H9 (cell line): Measurements from ENCODE around the gene RRP36. TPM values are rescaled to one million over a fixed set of nuclear protein-coding genes. Genes with fewer than 3 reads are reported as not detected.

ENCODE experiments used
- DNase-seq: peaks from one replicate; pipeline ENCODE4 v3.0.0-alpha.2; 2017
- H2AFZ ChIP-seq: one replicate; pipeline ENCODE4 v1.6.1; 2013; ENCODE audit warnings: mild to moderate bottlenecking, low read length, control low read depth, moderate library complexity
- H2AK5ac ChIP-seq: 2 replicates; pipeline ENCODE4 v1.6.1; 2013; ENCODE audit warnings: low read length, control low read depth, mixed read lengths; ENCODE audit not compliant: insufficient read length
- H2BK120ac ChIP-seq: one replicate; pipeline ENCODE4 v1.6.1; 2013; ENCODE audit warnings: low read depth, mild to moderate bottlenecking, low read length, control low read depth, inconsistent platforms; ENCODE audit not compliant: poor library complexity, severe bottlenecking
- H2BK12ac ChIP-seq: 2 replicates; pipeline ENCODE4 v1.6.1; 2013; ENCODE audit warnings: low read length, control low read depth, mixed read lengths, low read depth; ENCODE audit not compliant: insufficient read length
- H2BK15ac ChIP-seq: 2 replicates; pipeline ENCODE4 v1.6.1; 2013; ENCODE audit warnings: low read depth, low read length, control low read depth
- H2BK20ac ChIP-seq: one replicate; pipeline ENCODE4 v1.6.1; 2013; ENCODE audit warnings: low read depth, mild to moderate bottlenecking, low read length, control low read depth, inconsistent platforms; ENCODE audit not compliant: poor library complexity, severe bottlenecking
- H2BK5ac ChIP-seq: 2 replicates; pipeline ENCODE4 v1.6.1; 2013; ENCODE audit warnings: low read length, control low read depth, mixed read lengths; ENCODE audit not compliant: insufficient read length
- H3K14ac ChIP-seq: 2 replicates; pipeline ENCODE4 v1.6.1; 2013; ENCODE audit warnings: low read length, control low read depth; ENCODE audit not compliant: insufficient read depth
- H3K18ac ChIP-seq: 2 replicates; pipeline ENCODE4 v1.6.1; 2013; ENCODE audit warnings: low read depth, mild to moderate bottlenecking, mixed read lengths, low read length, control low read depth; ENCODE audit not compliant: insufficient read length
- H3K23ac ChIP-seq: 2 replicates; pipeline ENCODE4 v1.6.1; 2013; ENCODE audit warnings: low read length, control low read depth, mixed read lengths, low read depth; ENCODE audit not compliant: insufficient read length
- H3K23me2 ChIP-seq: 2 replicates; pipeline ENCODE4 v1.6.1; 2013; ENCODE audit warnings: low read depth, mild to moderate bottlenecking, mixed read lengths, low read length, control low read depth; ENCODE audit not compliant: insufficient read length, poor library complexity, severe bottlenecking
- H3K27ac ChIP-seq: 2 replicates; pipeline ENCODE4 v1.5.1; 2013; ENCODE audit warnings: low read length, control low read depth, mixed read lengths, low read depth; ENCODE audit not compliant: insufficient read length
- H3K27me3 ChIP-seq: 2 replicates; pipeline ENCODE4 v1.6.1; 2013; ENCODE audit warnings: low read length, control low read depth, inconsistent platforms; ENCODE audit not compliant: insufficient read depth
- H3K4ac ChIP-seq: 2 replicates; pipeline ENCODE4 v1.6.1; 2013; ENCODE audit warnings: low read depth, mild to moderate bottlenecking, control low read depth, inconsistent platforms, low read length, moderate library complexity
- H3K4me1 ChIP-seq: 2 replicates; pipeline ENCODE4 v1.6.1; 2013; ENCODE audit warnings: low read length, control low read depth, inconsistent platforms; ENCODE audit not compliant: insufficient read depth
- H3K4me2 ChIP-seq: 2 replicates; pipeline ENCODE4 v1.6.1; 2013; ENCODE audit warnings: low read length, control low read depth, mixed read lengths; ENCODE audit not compliant: insufficient read length, insufficient read depth
- H3K56ac ChIP-seq: 2 replicates; pipeline ENCODE4 v1.6.1; 2013; ENCODE audit warnings: low read depth, mild to moderate bottlenecking, mixed read lengths, low read length, control low read depth; ENCODE audit not compliant: insufficient read length
- H3K79me1 ChIP-seq: 2 replicates; pipeline ENCODE4 v1.6.1; 2013; ENCODE audit warnings: low read depth, mild to moderate bottlenecking, moderate library complexity, low read length, control low read depth, inconsistent platforms; ENCODE audit not compliant: insufficient read depth, poor library complexity, severe bottlenecking
- H3K79me2 ChIP-seq: 2 replicates; pipeline ENCODE4 v1.6.1; 2013; ENCODE audit warnings: low read length, control low read depth, inconsistent platforms; ENCODE audit not compliant: insufficient read depth
- H3K9ac ChIP-seq: 2 replicates; pipeline ENCODE4 v1.6.1; 2013; ENCODE audit warnings: low read length, control low read depth, mixed read lengths; ENCODE audit not compliant: insufficient read length; ENCODE audit errors: extremely low read depth
- H3K9me3 ChIP-seq: one replicate; pipeline ENCODE4 v1.6.1; 2013; ENCODE audit warnings: low read depth, low read length, inconsistent platforms; ENCODE audit not compliant: control insufficient read depth
- H3T11ph ChIP-seq: one replicate; pipeline ENCODE4 v1.6.1; 2013; ENCODE audit warnings: mild to moderate bottlenecking, low read length, control low read depth, inconsistent platforms
- H4K20me1 ChIP-seq: one replicate; pipeline ENCODE4 v1.6.1; 2013; ENCODE audit not compliant: control insufficient read depth, insufficient read length, insufficient read depth
- H4K5ac ChIP-seq: 2 replicates; pipeline ENCODE4 v1.6.1; 2013; ENCODE audit warnings: low read depth, mild to moderate bottlenecking, mixed read lengths, low read length, control low read depth; ENCODE audit not compliant: insufficient read length
- H4K8ac ChIP-seq: replicated peaks from 2 replicates; pipeline ENCODE4 v1.6.1; 2013; ENCODE audit warnings: low read length, control low read depth, mixed read lengths, low read depth; ENCODE audit not compliant: insufficient read length
- H4K91ac ChIP-seq: 2 replicates; pipeline ENCODE4 v1.6.1; 2013; ENCODE audit warnings: low read depth, mild to moderate bottlenecking, moderate library complexity, mixed read lengths, low read length, control low read depth; ENCODE audit not compliant: insufficient read length
- H3K27ac Mint-ChIP-seq, 3 experiments: 2 replicates in 2 of 3; 3 replicates in 1 of 3; pipeline ENCODE4 v1.8.0; 2020 to 2021; ENCODE audit warnings: mixed read lengths in 3 of 3, mild to moderate bottlenecking in 1 of 3, moderate library complexity in 1 of 3
- H3K27me3 Mint-ChIP-seq: 2 replicates; pipeline ENCODE4 v1.8.0; 2021; ENCODE audit warnings: low read depth, mild to moderate bottlenecking, moderate library complexity, mixed read lengths
- H3K36me3 Mint-ChIP-seq, 3 experiments: 2 replicates in 2 of 3; 3 replicates in 1 of 3; pipeline ENCODE4 v1.8.0; 2020 to 2021; ENCODE audit warnings: low read depth in 3 of 3, mixed read lengths in 3 of 3; ENCODE audit not compliant: insufficient read depth in 1 of 3
- H3K4me1 Mint-ChIP-seq, 2 experiments: 2 replicates each; pipeline ENCODE4 v1.8.0; 2020; ENCODE audit warnings: mixed read lengths in 2 of 2
- H3K4me3 Mint-ChIP-seq, 2 experiments: 2 replicates in 1 of 2; 3 replicates in 1 of 2; pipeline ENCODE4 v1.8.0; 2020 to 2021; ENCODE audit warnings: mild to moderate bottlenecking in 2 of 2, mixed read lengths in 2 of 2, moderate library complexity in 1 of 2
- H3K9me3 Mint-ChIP-seq, 2 experiments: 2 replicates in 1 of 2; 3 replicates in 1 of 2; pipeline ENCODE4 v1.8.0; 2020; ENCODE audit warnings: mild to moderate bottlenecking in 2 of 2, mixed read lengths in 2 of 2, moderate library complexity in 1 of 2
- WGBS: extraction: QIAGEN DNeasy Blood & Tissue Kit; methylation state at CpG from one replicate; pipeline ENCODE4 v1.1.7; 2013; ENCODE audit warnings: missing lambda C conversion rate, low lambda C conversion rate, mixed read lengths; ENCODE audit not compliant: insufficient read length; ENCODE audit errors: extremely low coverage; 5-methylcytosine and 5-hydroxymethylcytosine counted together
- total RNA-seq: library from RNA; stranded (reverse); gene quantifications from 2 replicates; pipeline ENCODE4 v1.2.1, GENCODE V29; 2021
- TF ChIP-seq, protein P1 (sequence below): fragments of 200-600 bp; sonication (generic); conservative IDR thresholded peaks from 3 replicates; pipeline ENCODE4 v1.8.0; 2021; ENCODE audit warnings: antibody characterized with exemption, mild to moderate bottlenecking

RRP36 gene
- total RNA-seq, 1 experiment from 2014 or later: 117 TPM

DNA sequence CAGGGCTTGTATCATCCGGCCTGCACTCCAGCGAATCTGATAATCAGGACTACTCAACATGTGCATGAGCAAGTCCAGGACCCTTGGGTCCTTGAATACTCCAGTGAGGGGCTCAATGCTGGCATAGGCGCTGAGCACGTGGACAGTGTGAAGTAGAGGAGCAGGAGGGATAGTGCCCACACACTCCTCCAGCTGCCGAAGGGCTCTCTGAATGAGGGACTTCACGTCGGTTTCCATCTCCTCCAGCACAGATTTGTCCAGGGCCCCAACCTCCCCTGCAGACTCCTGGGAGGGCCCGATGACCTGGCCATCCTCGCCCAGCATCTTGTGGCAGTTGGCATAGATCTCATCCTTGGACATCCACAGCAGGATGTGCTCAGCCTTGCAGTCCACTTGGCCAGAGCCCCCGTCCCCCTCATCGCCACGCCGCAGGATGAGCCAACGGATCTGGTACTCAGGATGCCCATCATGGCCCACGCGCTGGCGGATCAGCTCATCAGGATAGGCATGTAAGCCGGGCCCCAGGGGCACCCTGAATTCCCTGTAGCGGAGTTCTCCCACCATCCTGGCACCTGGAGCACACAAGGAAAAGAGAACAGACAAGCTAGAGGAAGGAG is 30.9 kb downstream of the RRP36 start:
- Histone ChIP-seq H3K4me2 (peak overlapping the region; percentile 52), H2BK5ac (no peak overlapping the region), H3K27me3 (no peaks in the 10 kb centered on the region), H4K8ac (no peak overlapping the region), H2BK12ac (no peak overlapping the region), H3K23ac (no peak overlapping the region), H3K4me1 (no peaks in the 10 kb centered on the region), H3K18ac (no peak overlapping the region), H3K56ac (no peak overlapping the region), H2BK120ac (no peak overlapping the region), H2BK15ac (no peak overlapping the region), H2BK20ac (no peak overlapping the region), H3K79me1 (no peaks in the 10 kb centered on the region), H4K5ac (no peak overlapping the region), H3K23me2 (peaks cover 7% of the 10 kb centered on the region), H3K9me3 (no peaks in the 10 kb centered on the region), H3T11ph (no peak overlapping the region), H4K91ac (no peak overlapping the region), H3K4ac (no peak overlapping the region), H3K14ac (no peak overlapping the region; the same call in 1 of the 2 replicates), H2AK5ac (no peak overlapping the region), H4K20me1 (no peaks in the 10 kb centered on the region), H3K79me2 (no peaks in the 10 kb centered on the region), H3K9ac (no peak overlapping the region), H3K27ac (no peak overlapping the region), H2AFZ (no peak overlapping the region)
- H3K4me3 Mint-ChIP-seq: peak overlapping the region; percentile 94
- peaks cover 0 to 3% of the 10 kb centered on the region in 2 experiments; a peak in 1 of 5 replicates for H3K9me3 Mint-ChIP-seq
- peaks cover 27 to 59% (median 56%) of the 10 kb centered on the region in 3 experiments for H3K36me3 Mint-ChIP-seq
- WGBS: no CpG with 5 or more reads among the region's 19 CpGs
- TF ChIP-seq, protein P1, sequence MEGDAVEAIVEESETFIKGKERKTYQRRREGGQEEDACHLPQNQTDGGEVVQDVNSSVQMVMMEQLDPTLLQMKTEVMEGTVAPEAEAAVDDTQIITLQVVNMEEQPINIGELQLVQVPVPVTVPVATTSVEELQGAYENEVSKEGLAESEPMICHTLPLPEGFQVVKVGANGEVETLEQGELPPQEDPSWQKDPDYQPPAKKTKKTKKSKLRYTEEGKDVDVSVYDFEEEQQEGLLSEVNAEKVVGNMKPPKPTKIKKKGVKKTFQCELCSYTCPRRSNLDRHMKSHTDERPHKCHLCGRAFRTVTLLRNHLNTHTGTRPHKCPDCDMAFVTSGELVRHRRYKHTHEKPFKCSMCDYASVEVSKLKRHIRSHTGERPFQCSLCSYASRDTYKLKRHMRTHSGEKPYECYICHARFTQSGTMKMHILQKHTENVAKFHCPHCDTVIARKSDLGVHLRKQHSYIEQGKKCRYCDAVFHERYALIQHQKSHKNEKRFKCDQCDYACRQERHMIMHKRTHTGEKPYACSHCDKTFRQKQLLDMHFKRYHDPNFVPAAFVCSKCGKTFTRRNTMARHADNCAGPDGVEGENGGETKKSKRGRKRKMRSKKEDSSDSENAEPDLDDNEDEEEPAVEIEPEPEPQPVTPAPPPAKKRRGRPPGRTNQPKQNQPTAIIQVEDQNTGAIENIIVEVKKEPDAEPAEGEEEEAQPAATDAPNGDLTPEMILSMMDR: no peak
- H3K27ac Mint-ChIP-seq: peak overlapping the region; percentile 88 to 98 (median 92); a peak in 4 of 7 replicates
- peak; percentile 21 for DNase-seq
- peaks cover 23 to 25% of the 10 kb centered on the region in 2 experiments for H3K4me1 Mint-ChIP-seq
- no peaks in the 10 kb centered on the region; the same call in 1 of the 2 replicates for H3K27me3 Mint-ChIP-seq
